NCI-H2029 (cell line): ENCODE results near the gene ACTR8.
"Not testable (repeated sequence)": the region's sequence is repeated elsewhere in the genome, so short reads cannot be mapped to it uniquely, and the experiment has no call there.

Experiments used
- DNase-seq: peaks from one replicate; lab custom pipeline; 2025; lab: John Stamatoyannopoulos, UW

Gene ACTR8

GRCh38 chr3:53881691-53882593 is at the start of gene ACTR8:
Gene ACTR8 (minus strand): TSS chr3:53882152. CDS start chr3:53882101, 51 bp downstream.
- peak; percentile 7 for DNase-seq

- DNase-seq = not testable (repeated sequence)
Observed at GRCh38 chr3:53927208-53927872, 45.4 kb upstream of the ACTR8 start.

- no peak for DNase-seq
Observed at GRCh38 chr3:53921296-53921695, 39.3 kb upstream of the ACTR8 start.

GRCh38 chr3:53919741-53920140 is 37.8 kb upstream of the ACTR8 start:
- no peak for DNase-seq

- no peak for DNase-seq
Observed at GRCh38 chr3:53913401-53913800, 31.4 kb upstream of the ACTR8 start.

GRCh38 chr3:53902711-53903110 is 20.8 kb upstream of the ACTR8 start:
- DNase-seq = no peak

GRCh38 chr3:53902067-53902466 is 20.1 kb upstream of the ACTR8 start:
- no peak for DNase-seq

GRCh38 chr3:53900666-53901331 is 18.8 kb upstream of the ACTR8 start:
- DNase-seq = no peak

- DNase-seq = no peak
Observed at GRCh38 chr3:53899750-53900149, 17.8 kb upstream of the ACTR8 start.

- DNase-seq = no peak
Observed at GRCh38 chr3:53892286-53892637, 10.3 kb upstream of the ACTR8 start.

GRCh38 chr3:53891497-53892285 is 9.7 kb upstream of the ACTR8 start, which contains the start of gene SELENOK:
Gene SELENOK (minus strand): TSS chr3:53891859.
- peak; percentile 94 for DNase-seq

GRCh38 chr3:53890726-53891475 is 8.9 kb upstream of the ACTR8 start:
- peak; percentile 22 for DNase-seq

GRCh38 chr3:53888232-53888631 is 6.3 kb upstream of the ACTR8 start:
- no peak for DNase-seq

GRCh38 chr3:53887446-53887845 is 5.5 kb upstream of the ACTR8 start:
- no peak for DNase-seq

- no peak for DNase-seq
Observed at GRCh38 chr3:53885239-53885638, 3.3 kb upstream of the ACTR8 start.

- no peak for DNase-seq
Observed at GRCh38 chr3:53884623-53885022, 2.7 kb upstream of the ACTR8 start.

GRCh38 chr3:53883008-53883407 is 1.1 kb upstream of the ACTR8 start:
- no peak for DNase-seq

GRCh38 chr3:53880396-53881345 is 1.3 kb downstream of the ACTR8 start:
- no peak for DNase-seq

GRCh38 chr3:53865732-53866499 is 16.0 kb downstream of the ACTR8 start:
- no peak for DNase-seq
